Body of pancreas (tissue), 4 donors: ENCODE data around the gene GALNT7. TPM values are rescaled to one million over a fixed set of nuclear protein-coding genes. Genes with fewer than 3 reads are reported as not detected.

Experiments
- ATAC-seq: fragments of 150-250 bp; one replicate; pipeline ENCODE4 v1.9.1; 2016
- DNase-seq, 4 donors: peaks; one replicate each; pipeline ENCODE4 v3.0.0-alpha.2; 2019
- H3K27ac ChIP-seq, 4 donors: fragments of 200-600 bp; sonication (generic); 1 replicate in 3 of 4; 2 replicates in 1 of 4; pipeline versions ENCODE4 v1.5.1 to v1.6.1; 2016 to 2019; ENCODE audit warnings: mild to moderate bottlenecking in 1 of 4, mixed read lengths in 1 of 4, moderate library complexity in 1 of 4
- H3K27me3 ChIP-seq, 2 donors: fragments of 200-600 bp; sonication (generic); one replicate each; pipeline ENCODE4 v1.6.0; 2016; ENCODE audit warnings: mild to moderate bottlenecking in 1 of 2
- H3K36me3 ChIP-seq, 2 donors: fragments of 200-600 bp; sonication (generic); replicated peaks in 1 of 2; 2 replicates each; pipeline ENCODE4 v1.5.1; 2016; ENCODE audit warnings: low read depth in 2 of 2; ENCODE audit not compliant: insufficient read depth in 1 of 2
- H3K4me1 ChIP-seq: fragments of 200-600 bp; sonication (generic); one replicate; pipeline ENCODE4 v1.6.0; 2016
- H3K4me3 ChIP-seq, 2 donors: fragments of 200-600 bp; sonication (generic); 1 replicate in 1 of 2; 2 replicates in 1 of 2; pipeline ENCODE4 v1.5.1; 2016 to 2019
- H3K9me3 ChIP-seq, 3 donors: fragments of 200-600 bp; sonication (generic); 1 replicate in 2 of 3; 2 replicates in 1 of 3; pipeline ENCODE4 v1.5.1; 2016
- CTCF ChIP-seq, 7 experiments: fragments of 450-650 bp in 4 of 7; fragments of 200-600 bp in 3 of 7; sonication (generic) in 3 of 7; IDR thresholded peaks; one replicate each; pipeline ENCODE4 v1.5.1; 2016 to 2019; ENCODE audit warnings: antibody characterized with exemption in 7 of 7
- POLR2A ChIP-seq, 3 donors: fragments of 450-650 bp; IDR thresholded peaks; one replicate each; pipeline ENCODE4 v1.6.1; 2016; ENCODE audit warnings: antibody characterized with exemption in 3 of 3, mild to moderate bottlenecking in 2 of 3
- WGBS, 2 donors: methylation state at CpG; one replicate each; pipeline ENCODE4 v1.1.5; 2017; 5-methylcytosine and 5-hydroxymethylcytosine counted together
- intact Hi-C: fragments of 100-400 bp; cut with DNase I; formaldehyde crosslinking; loops from one replicate; pipeline ENCODE4 v1.15.1; 2023
- total RNA-seq, 2 donors: library from RNA; depleted of rRNA; stranded (reverse); fragments of >200 nt; gene quantifications; one replicate each; pipeline ENCODE4 v1.1.0, GENCODE V29; 2016

The GALNT7 gene
- total RNA-seq, 2 donors from 2014 or later, result 20.4 to 32.4 TPM

- no peak overlapping the region for H3K4me3 ChIP-seq
- H3K4me1 ChIP-seq, result peaks cover 3% of the 10 kb centered on the region
- no peaks in the 10 kb centered on the region for H3K36me3 ChIP-seq
- no peaks in the 10 kb centered on the region for H3K27me3 ChIP-seq
- intact Hi-C loops, result no loop called here
- no peaks in the 10 kb centered on the region for H3K9me3 ChIP-seq
- H3K27ac ChIP-seq, result no peak overlapping the region
- no peak for ATAC-seq
- DNase-seq, result no peak
- TF ChIP-seq POLR2A (IDR thresholded peaks at IDR 0.05) (no peak), CTCF (IDR thresholded peaks at IDR 0.05) (no peak)
- 77 to 85% methylated on average over 4 of the region's 4 CpGs for WGBS, 2 donors
These were observed 31.7 kb downstream of the GALNT7 start for GRCh38 chr4:173200103-173200884.

GRCh38 chr4:173202395-173202794 is 33.8 kb downstream of the GALNT7 start:
- intact Hi-C loops, result no loop called here
- Histone ChIP-seq H3K4me1 (peaks cover 3% of the 10 kb centered on the region), H3K4me3 (no peak overlapping the region), H3K36me3 (no peaks in the 10 kb centered on the region), H3K27ac (no peak overlapping the region), H3K27me3 (no peaks in the 10 kb centered on the region), H3K9me3 (no peaks in the 10 kb centered on the region)
- ATAC-seq, result no peak
- no peak for DNase-seq
- WGBS, 2 donors, result 55 to 58% methylated on average over 3 of the region's 3 CpGs
- TF ChIP-seq CTCF (IDR thresholded peaks at IDR 0.05) (no peak), POLR2A (IDR thresholded peaks at IDR 0.05) (no peak)

GRCh38 chr4:173205656-173206055 is 37.0 kb downstream of the GALNT7 start:
- no peak for ATAC-seq

GRCh38 chr4:173208420-173208819 is 39.8 kb downstream of the GALNT7 start:
- H3K27me3 ChIP-seq, result no peaks in the 10 kb centered on the region
- TF ChIP-seq CTCF (IDR thresholded peaks at IDR 0.05) (no peak), POLR2A (IDR thresholded peaks at IDR 0.05) (no peak)
- no peaks in the 10 kb centered on the region for H3K36me3 ChIP-seq
- no peak overlapping the region for H3K27ac ChIP-seq
- no peak overlapping the region for H3K4me3 ChIP-seq
- H3K4me1 ChIP-seq, result peaks cover 25% of the 10 kb centered on the region
- WGBS, 2 donors, result 90 to 98% methylated on average over 7 of the region's 7 CpGs
- DNase-seq, result no peak
- H3K9me3 ChIP-seq, result no peaks in the 10 kb centered on the region
- no peak for ATAC-seq
- intact Hi-C loops, result no loop called here

More at GRCh38 chr4:173205656-173206055, 37.0 kb downstream of the GALNT7 start:
- 94 to 100% methylated on average over 1 to 2 of the region's 2 CpGs for WGBS, 2 donors
- H3K4me1 ChIP-seq, result peaks cover 18% of the 10 kb centered on the region
- H3K36me3 ChIP-seq, result no peaks in the 10 kb centered on the region
- no peak overlapping the region for H3K27ac ChIP-seq
- no peak for TF ChIP-seq CTCF (IDR thresholded peaks at IDR 0.05)
- no peak for TF ChIP-seq POLR2A (IDR thresholded peaks at IDR 0.05)
- no peak overlapping the region for H3K4me3 ChIP-seq
- intact Hi-C loops, result no loop called here
- H3K9me3 ChIP-seq, result no peaks in the 10 kb centered on the region
- no peak for DNase-seq
- no peaks in the 10 kb centered on the region for H3K27me3 ChIP-seq

GRCh38 chr4:173211222-173211621 is 42.6 kb downstream of the GALNT7 start:
- peaks cover 36% of the 10 kb centered on the region for H3K4me1 ChIP-seq
- ATAC-seq (no peak), DNase-seq (no peak)
- H3K9me3 ChIP-seq, result no peaks in the 10 kb centered on the region
- TF ChIP-seq CTCF (IDR thresholded peaks at IDR 0.05) (no peak), POLR2A (IDR thresholded peaks at IDR 0.05) (no peak)
- no peak overlapping the region for H3K27ac ChIP-seq
- intact Hi-C loops, result no loop called here
- 85 to 87% methylated on average over 1 of the region's 1 CpG for WGBS, 2 donors
- H3K4me3 ChIP-seq, result no peak overlapping the region
- no peaks in the 10 kb centered on the region for H3K27me3 ChIP-seq
- H3K36me3 ChIP-seq, result no peaks in the 10 kb centered on the region
